EH (cell line): ENCODE results near the gene BPTF.
"Not testable (repeated sequence)": the region's sequence is repeated elsewhere in the genome, so short reads cannot be mapped to it uniquely, and the experiment has no call there.

Experiments
- DNase-seq: peaks from one replicate; pipeline ENCODE4 v3.0.0-alpha.2; 2015; ENCODE audit warnings: low read depth

The BPTF gene

DNA sequence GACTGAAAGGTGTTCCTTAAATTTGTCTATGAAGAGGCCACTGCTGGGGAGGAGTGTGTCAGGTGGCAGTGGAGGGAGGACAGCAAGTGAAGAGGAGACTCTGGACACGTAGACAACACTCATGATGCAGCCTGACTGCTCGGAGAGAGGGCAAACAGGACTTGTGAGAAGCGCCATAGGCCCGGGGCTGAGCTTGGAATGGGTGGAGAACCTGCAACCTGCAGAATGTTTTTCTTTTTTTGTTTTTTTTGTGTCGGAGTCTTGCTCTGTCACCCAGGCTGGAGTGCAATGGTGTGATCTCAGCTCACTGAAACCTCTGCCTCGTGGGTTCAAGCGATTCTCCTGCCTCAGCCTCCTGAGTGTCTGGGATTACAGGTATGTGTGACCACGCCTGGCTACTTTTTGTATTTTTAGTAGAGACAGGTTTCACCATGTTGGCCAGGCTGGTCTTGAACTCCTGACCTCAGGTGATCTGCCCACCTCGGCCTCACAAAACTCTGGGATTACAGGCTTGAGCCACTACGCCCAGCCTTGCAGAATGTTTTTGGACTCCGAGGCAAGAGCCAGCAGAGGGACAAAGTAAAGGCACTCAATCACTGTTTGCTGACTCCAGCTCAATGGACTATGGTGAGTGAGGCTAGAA lies 189.9 kb downstream of the BPTF start:
- DNase-seq = no peak

DNA sequence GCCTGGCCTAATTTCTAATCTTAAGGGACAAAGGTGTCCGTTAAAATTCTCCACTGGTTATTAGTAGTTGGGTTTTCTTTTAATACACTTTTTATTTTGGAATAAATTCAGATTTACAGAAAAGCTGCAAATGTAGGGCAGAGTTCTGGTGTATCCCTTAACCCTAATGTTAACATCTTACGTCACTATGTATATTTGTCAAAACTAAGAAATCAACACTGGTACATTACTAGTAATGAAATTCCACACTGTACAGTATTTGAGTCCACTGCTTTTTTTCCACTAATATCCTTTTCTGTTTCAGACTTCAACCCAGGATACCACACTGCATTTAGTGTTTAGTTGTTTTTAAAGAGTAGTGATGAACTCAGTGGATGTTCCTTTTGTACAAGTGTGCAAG lies 191.5 kb downstream of the BPTF start:
- DNase-seq = no peak

- not testable (repeated sequence) for DNase-seq
Observed at GRCh38 chr17:68018493-68018892, 193.2 kb downstream of the BPTF start.

DNA sequence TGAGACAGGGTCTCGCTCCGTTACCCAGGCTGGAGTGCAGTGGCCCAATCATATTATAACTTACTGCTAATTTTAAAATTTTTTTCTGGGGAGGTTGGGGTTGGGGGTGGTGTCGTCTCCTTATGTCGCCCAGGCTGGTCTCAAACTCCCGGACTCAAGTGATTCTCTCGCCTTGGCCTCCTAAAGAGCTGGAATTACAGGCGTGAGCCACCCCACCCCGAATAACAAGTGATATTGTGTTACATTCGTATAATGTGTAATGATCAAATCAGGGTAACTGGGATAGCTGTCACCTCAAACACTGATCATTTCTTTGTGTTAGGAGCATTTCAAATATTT lies 194.0 kb downstream of the BPTF start:
- no peak for DNase-seq

DNA sequence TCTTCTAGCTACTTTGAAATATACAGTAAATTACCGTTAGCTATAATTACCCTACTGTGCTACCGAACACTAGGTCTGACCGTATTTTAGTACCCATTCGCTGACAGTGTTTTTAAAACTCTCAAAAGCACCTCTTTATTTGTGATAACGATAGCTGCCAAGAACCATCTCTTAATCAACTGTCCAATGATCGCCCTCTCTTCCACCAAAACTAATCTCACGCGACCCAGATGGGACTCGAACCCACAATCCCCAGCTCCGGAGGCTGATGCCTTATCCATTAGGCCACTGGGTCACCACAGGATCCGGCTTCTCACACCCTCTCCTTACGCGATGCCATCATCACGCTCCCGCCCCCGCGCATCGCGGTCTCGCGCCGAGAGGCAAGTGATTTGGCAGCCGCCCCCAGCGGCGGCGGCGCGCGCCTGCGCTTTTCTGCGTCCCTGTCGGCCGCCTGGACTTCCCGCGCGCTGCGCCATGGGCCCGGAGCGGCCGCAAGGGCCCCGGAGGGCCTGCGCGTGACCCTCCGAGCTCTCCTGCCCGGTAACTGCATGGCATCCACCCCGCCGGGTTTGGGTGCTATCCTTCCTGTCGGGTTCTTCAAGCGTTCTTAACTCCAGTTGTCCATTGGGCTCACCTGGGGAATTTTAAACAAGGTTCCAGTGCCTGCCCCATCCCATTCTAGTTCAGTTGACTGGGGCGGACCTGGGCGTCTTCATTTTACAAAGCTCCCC lies 194.5 kb downstream of the BPTF start:
- DNase-seq = peak; percentile 94

- DNase-seq = no peak
Observed at GRCh38 chr17:68020409-68020756, 195.1 kb downstream of the BPTF start.

GRCh38 chr17:68020791-68021190 lies 195.5 kb downstream of the BPTF start:
- DNase-seq = not testable (repeated sequence)

DNA sequence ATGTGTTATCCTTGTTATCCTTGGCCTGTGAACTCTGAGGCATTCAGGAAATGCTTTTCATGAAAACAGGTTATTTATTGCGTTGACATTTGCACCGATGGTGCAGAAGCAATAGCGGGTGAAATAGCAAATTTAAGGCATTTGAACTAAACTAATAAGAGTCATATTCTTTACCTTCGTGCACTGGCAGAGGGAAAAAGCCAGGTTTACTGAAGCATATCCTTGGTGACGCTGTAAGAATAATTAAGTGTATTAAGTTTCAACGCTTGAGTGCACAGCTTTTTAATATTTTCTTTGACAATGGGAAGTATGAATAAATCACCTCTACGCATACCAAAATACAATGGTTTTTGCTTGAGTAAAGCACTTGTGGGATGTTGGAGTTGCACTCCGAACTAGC lies 196.7 kb downstream of the BPTF start:
- no peak for DNase-seq

DNA sequence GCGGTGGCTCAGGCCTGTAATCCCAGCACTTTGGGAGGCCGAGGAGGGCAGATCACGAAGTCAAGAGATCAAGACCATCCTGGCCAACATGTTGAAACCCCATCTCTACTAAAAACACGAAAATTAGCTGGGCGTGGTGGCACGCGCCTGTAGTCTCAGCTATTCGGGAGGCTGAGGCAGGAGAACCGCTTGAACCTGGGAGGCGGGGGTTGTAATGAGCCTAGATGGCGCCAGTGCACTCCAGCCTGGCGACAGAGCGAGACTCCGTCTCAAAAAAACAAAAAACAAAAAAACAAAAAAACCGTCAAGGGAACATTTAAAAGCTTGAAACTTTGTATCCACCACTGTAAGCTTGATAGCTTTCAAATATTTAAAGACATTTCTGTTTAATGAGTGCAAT lies 197.2 kb downstream of the BPTF start:
- not testable (repeated sequence) for DNase-seq

GRCh38 chr17:68029512-68030215 lies 204.4 kb downstream of the BPTF start:
- no peak for DNase-seq
